Psoas muscle (tissue), 8 donors: ENCODE measurements around the gene CADM2. TPM values are rescaled to one million over a fixed set of nuclear protein-coding genes. Genes with fewer than 3 reads are reported as not detected.

Experiments
- ATAC-seq, 4 donors: fragments of 200-7000 bp; cut with Tn5 transposase; one replicate each; pipeline ENCODE4 v1.9.1; 2020; ENCODE audit warnings: moderate library complexity in 3 of 4, mild to moderate bottlenecking in 2 of 4
- DNase-seq, 2 donors: peaks; one replicate each; pipeline ENCODE4 v3.0.0-alpha.2; 2020
- H3K27ac ChIP-seq: fragments of 200-600 bp; one replicate; pipeline ENCODE4 v1.8.0; 2022
- H3K27me3 ChIP-seq, 3 donors: fragments of 200-600 bp in 1 of 3; one replicate each; pipeline versions ENCODE4 v1.6.1 to v1.8.0; 2013 to 2022; ENCODE audit warnings: low read length in 2 of 3, mild to moderate bottlenecking in 2 of 3, moderate library complexity in 1 of 3; ENCODE audit not compliant: insufficient read depth in 3 of 3
- H3K36me3 ChIP-seq, 2 donors: fragments of 200-600 bp in 1 of 2; one replicate each; pipeline versions ENCODE4 v1.6.1 to v1.8.0; 2013 to 2022; ENCODE audit warnings: low read depth in 1 of 2, mild to moderate bottlenecking in 1 of 2, moderate library complexity in 1 of 2; ENCODE audit not compliant: insufficient read depth in 1 of 2
- H3K4me1 ChIP-seq: fragments of 200-600 bp; one replicate; pipeline ENCODE4 v1.8.0; 2022
- H3K4me3 ChIP-seq: fragments of 200-600 bp; one replicate; pipeline ENCODE4 v1.8.0; 2022; ENCODE audit warnings: mild to moderate bottlenecking
- H3K9me3 ChIP-seq: fragments of 200-600 bp; one replicate; pipeline ENCODE4 v1.8.0; 2022
- WGBS, 3 donors: extraction: QIAGEN DNeasy Blood & Tissue Kit; methylation state at CpG; one replicate each; pipeline versions ENCODE4 v1.1.6 to v1.1.7; 2013; 5-methylcytosine and 5-hydroxymethylcytosine counted together
- intact Hi-C, 2 donors: fragments of 100-400 bp; cut with DNase I; formaldehyde crosslinking; loops; one replicate each; pipeline versions ENCODE4 v1.11.0 to v1.14.2; 2022
- polyA plus RNA-seq, 3 donors: library from polyadenylated mRNA; stranded (reverse); fragments of 200-250 nt; gene quantifications; one replicate each; pipeline ENCODE4 v1.2.3, GENCODE V29; 2013
- total RNA-seq, 4 donors: library from RNA; stranded (reverse); fragmentation: NEBNext Ultra II Directional in 2 of 4; extraction: Animal tissue kit (Norgen Biotek cat#: 25700) in 2 of 4; gene quantifications; one replicate each; pipeline versions ENCODE4 v1.2.1 to v1.2.4, GENCODE V29; 2021 to 2023
- TF ChIP-seq, protein P1 (sequence below): fragments of 200-600 bp; IDR thresholded peaks from one replicate; pipeline ENCODE4 v1.8.0; 2022; ENCODE audit warnings: antibody characterized with exemption
- donor health status: healthy with polysubstance abuse.
- donor health status: DM: no; HTN: no; CAD: no; lungs with moderate emphysema.
- donor health status: Bipolar disorder and iron deficiency.
- donor health status: healthy.
- donor health status: DM: yes; HTN: yes; CAD: no.
- donor health status: DM: no; HTN: no; CAD: no.
- donor health status: DM: no; HTN: no; CAD: no.
- donor health status: DM: yes; HTN: yes; CAD: no.

Gene CADM2
- total and polyA plus RNA-seq, 7 donors = 3.6 to 15.7 (median 6.3) TPM

DNA sequence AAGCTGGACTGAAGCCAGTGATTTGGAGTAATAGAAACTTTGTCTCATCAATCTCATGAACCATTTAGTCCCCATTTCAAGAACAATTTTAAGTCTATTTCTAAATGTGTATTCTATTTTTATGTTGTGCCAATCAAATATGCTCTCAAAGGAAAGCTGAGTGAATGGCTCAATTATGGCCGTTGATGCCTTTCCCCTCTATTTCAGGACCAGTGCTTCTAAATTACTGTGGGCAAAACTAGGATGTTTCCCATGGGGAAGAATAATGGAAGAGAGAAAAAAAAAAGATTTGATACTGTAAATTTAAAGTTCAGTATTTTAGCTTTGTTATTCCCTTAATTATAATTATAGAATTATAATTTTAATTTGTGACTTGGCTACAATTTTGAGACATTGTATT, 110.1 kb downstream of the CADM2 start:
- TF ChIP-seq, protein P1, sequence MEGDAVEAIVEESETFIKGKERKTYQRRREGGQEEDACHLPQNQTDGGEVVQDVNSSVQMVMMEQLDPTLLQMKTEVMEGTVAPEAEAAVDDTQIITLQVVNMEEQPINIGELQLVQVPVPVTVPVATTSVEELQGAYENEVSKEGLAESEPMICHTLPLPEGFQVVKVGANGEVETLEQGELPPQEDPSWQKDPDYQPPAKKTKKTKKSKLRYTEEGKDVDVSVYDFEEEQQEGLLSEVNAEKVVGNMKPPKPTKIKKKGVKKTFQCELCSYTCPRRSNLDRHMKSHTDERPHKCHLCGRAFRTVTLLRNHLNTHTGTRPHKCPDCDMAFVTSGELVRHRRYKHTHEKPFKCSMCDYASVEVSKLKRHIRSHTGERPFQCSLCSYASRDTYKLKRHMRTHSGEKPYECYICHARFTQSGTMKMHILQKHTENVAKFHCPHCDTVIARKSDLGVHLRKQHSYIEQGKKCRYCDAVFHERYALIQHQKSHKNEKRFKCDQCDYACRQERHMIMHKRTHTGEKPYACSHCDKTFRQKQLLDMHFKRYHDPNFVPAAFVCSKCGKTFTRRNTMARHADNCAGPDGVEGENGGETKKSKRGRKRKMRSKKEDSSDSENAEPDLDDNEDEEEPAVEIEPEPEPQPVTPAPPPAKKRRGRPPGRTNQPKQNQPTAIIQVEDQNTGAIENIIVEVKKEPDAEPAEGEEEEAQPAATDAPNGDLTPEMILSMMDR = no peak
- DNase-seq (no peak), ATAC-seq (no peak)
- 66 to 91% (median 82%) methylated on average over 1 of the region's 1 CpG for WGBS, 3 donors
- intact Hi-C loops = no loop called here
- Histone ChIP-seq H3K4me3 (no peak overlapping the region), H3K36me3 (no peaks in the 10 kb centered on the region), H3K27me3 (no peaks in the 10 kb centered on the region), H3K4me1 (no peaks in the 10 kb centered on the region), H3K9me3 (no peaks in the 10 kb centered on the region), H3K27ac (no peak overlapping the region)

DNA sequence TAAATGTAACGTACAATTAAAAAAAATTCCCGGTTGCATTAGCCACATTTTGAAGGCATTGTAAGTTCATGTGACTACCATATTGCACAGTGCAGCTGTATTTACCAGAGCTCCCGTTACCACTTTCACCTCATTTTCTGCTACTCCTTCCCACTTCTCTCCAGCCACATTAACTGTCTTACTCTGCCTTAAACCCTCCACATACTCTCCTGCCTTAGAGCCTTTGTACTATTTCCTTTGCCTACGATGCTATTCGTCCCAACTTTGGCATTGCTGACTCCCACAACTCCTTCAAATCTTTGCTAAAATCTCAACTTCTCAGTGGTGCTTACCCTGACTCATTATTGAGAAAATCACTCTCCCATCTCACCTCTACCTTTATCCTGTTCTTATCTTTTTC, 115.2 kb downstream of the CADM2 start:
- Histone ChIP-seq H3K27ac (no peak overlapping the region), H3K27me3 (no peaks in the 10 kb centered on the region), H3K9me3 (no peaks in the 10 kb centered on the region), H3K4me1 (no peaks in the 10 kb centered on the region), H3K4me3 (no peak overlapping the region), H3K36me3 (no peaks in the 10 kb centered on the region)
- DNase-seq = no peak
- TF ChIP-seq, protein P1 = no peak
- ATAC-seq = no peak
- intact Hi-C loops = no loop called here
- 89 to 91% (median 90%) methylated on average over 5 of the region's 5 CpGs for WGBS, 3 donors

DNA sequence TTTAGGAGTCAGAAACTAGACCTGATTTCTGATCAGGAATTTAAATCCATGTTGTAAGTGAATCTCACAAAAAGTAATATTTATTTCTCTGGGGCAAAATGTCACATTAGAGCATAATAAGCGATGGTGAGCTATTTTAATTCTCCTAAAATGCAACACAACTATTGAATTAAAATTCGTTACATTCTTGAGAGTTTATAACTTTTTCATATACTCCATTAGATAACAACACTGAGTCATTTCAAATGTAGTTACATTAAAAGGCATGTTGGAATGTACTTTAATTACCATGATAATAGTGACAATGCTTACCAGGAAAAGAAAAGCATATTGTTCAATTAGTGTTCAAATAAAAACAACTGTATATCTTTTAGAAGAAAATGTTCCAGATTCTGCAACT, 116.9 kb downstream of the CADM2 start:
- no peaks in the 10 kb centered on the region for H3K27me3 ChIP-seq
- H3K36me3 ChIP-seq = no peaks in the 10 kb centered on the region
- H3K4me1 ChIP-seq = no peaks in the 10 kb centered on the region
- H3K27ac ChIP-seq = no peak overlapping the region
- no peak for ATAC-seq
- 85 to 88% (median 88%) methylated on average over 2 of the region's 2 CpGs for WGBS, 3 donors
- H3K9me3 ChIP-seq = no peaks in the 10 kb centered on the region
- TF ChIP-seq, protein P1 = no peak
- no peak for DNase-seq
- H3K4me3 ChIP-seq = no peak overlapping the region
- intact Hi-C loops = no loop called here

DNA sequence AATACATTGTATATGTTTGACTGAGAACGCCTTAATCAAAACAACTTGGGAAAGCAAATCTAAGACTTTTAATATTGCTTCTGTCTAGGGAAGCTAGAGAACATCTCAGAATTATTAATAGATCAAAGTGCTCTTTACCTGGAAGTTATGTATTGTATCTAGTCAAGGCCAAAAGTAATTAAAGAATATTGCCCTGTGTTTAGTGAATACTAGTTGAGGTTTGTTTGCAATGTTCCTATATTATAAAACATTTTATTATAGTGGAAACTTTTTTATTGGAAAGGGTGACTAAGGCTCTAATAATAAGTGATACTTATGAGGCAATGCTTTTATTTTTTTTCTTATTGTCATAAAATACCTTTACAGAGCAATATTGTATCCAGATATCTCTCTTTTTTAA, 118.2 kb downstream of the CADM2 start:
- ATAC-seq = no peak
- Histone ChIP-seq H3K36me3 (no peaks in the 10 kb centered on the region), H3K4me1 (no peaks in the 10 kb centered on the region), H3K9me3 (no peaks in the 10 kb centered on the region), H3K27me3 (no peaks in the 10 kb centered on the region), H3K4me3 (no peak overlapping the region), H3K27ac (no peak overlapping the region)
- WGBS, 3 donors = 93 to 99% (median 97%) methylated on average over 1 of the region's 1 CpG
- TF ChIP-seq, protein P1 = no peak
- no peak for DNase-seq
- intact Hi-C loops = no loop called here

DNA sequence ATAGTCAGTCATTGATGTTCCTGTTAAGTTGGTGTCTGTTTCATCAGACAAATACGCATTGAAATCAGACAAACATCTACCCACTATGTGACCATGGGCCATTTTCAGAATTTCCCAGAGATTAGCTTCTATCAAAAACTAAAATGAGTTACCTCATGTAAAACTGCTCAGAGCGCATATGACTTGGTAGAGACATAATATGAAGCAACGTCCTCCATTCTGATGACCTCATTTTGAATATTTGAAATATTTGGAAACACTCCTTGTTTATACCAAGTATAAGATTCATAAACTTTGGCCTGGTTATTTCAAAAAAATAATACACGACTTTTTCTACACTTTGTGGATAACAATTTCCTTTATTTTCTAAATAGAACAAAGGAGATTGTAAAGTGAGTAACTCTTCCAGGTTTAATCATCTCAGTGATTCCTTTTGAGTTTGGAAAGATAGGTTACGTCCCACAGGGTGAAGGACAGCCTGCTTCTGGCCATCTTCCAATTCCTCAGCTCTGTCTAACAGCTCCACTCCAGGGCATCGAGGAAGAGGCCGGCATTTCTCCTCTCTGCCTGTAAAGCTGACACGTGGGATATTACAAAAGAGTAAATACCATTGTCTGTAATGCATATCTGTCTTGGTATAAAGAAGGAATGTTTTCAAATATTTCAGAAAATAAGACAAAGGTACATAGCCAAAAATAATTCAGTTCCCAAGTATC, 122.6 kb downstream of the CADM2 start:
- peak; percentile 53 to 79 (median 66) for ATAC-seq

More for the DNA sequence above, 122.6 kb downstream of the CADM2 start:
- TF ChIP-seq, protein P1 = no peak
- Histone ChIP-seq H3K4me1 (no peaks in the 10 kb centered on the region), H3K9me3 (no peaks in the 10 kb centered on the region), H3K36me3 (no peaks in the 10 kb centered on the region), H3K4me3 (no peak overlapping the region), H3K27ac (no peak overlapping the region), H3K27me3 (no peaks in the 10 kb centered on the region)
- 32 to 39% (median 33%) methylated on average over 8 of the region's 8 CpGs for WGBS, 3 donors
- no peak for DNase-seq
- intact Hi-C loops = no loop called here
